C4-2B (cell line): ENCODE data around the gene MCM9.

Experiments
- ZFX ChIP-seq: fragments of 450-650 bp; IDR thresholded peaks from 2 replicates; pipeline ENCODE4 v1.6.1; 2017
- TF ChIP-seq, protein P1 (sequence below): fragments of 450-650 bp; conservative IDR thresholded peaks from 2 replicates; pipeline ENCODE4 v1.5.1; 2017; ENCODE audit warnings: mild to moderate bottlenecking

DNA sequence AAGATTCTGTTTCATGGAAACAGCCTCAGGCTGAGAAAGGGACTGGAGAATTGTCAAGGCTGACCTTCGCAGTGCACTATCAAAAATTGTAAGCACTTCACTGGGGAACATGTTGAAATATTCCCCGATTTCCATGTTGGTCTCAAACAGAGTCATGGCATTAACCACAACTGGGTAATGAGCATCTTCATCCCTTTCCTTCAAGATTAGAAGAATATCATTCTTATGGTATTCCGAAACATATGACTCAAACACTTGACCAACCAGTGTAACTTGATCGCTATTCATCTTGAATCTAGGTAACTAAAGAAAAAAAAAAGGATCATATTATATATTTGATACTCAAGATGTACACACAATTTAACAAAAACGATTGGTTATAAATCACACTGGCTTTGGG is 3.5 kb downstream of the MCM9 start:
- TF ChIP-seq, protein P1, sequence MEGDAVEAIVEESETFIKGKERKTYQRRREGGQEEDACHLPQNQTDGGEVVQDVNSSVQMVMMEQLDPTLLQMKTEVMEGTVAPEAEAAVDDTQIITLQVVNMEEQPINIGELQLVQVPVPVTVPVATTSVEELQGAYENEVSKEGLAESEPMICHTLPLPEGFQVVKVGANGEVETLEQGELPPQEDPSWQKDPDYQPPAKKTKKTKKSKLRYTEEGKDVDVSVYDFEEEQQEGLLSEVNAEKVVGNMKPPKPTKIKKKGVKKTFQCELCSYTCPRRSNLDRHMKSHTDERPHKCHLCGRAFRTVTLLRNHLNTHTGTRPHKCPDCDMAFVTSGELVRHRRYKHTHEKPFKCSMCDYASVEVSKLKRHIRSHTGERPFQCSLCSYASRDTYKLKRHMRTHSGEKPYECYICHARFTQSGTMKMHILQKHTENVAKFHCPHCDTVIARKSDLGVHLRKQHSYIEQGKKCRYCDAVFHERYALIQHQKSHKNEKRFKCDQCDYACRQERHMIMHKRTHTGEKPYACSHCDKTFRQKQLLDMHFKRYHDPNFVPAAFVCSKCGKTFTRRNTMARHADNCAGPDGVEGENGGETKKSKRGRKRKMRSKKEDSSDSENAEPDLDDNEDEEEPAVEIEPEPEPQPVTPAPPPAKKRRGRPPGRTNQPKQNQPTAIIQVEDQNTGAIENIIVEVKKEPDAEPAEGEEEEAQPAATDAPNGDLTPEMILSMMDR = no peak
- no peak for TF ChIP-seq ZFX
